Transverse colon (tissue), 4 donors: ENCODE data around the gene DMD. TPM values are rescaled to one million over a fixed set of nuclear protein-coding genes. Genes with fewer than 3 reads are reported as not detected.

Experiments
- DNase-seq: peaks from one replicate; pipeline ENCODE4 v3.0.0-alpha.2; 2019
- H3K27ac ChIP-seq, 4 donors: fragments of 200-600 bp; sonication (generic); 2 replicates each; pipeline ENCODE4 v1.5.1; 2016 to 2018; ENCODE audit warnings: inconsistent platforms in 4 of 4
- H3K27me3 ChIP-seq: fragments of 200-600 bp; sonication (generic); 2 replicates; pipeline ENCODE4 v1.5.1; 2017; ENCODE audit warnings: inconsistent platforms
- H3K36me3 ChIP-seq, 4 donors: fragments of 200-600 bp; sonication (generic); 2 replicates each; pipeline ENCODE4 v1.5.1; 2017 to 2019; ENCODE audit warnings: inconsistent platforms in 4 of 4
- H3K4me1 ChIP-seq, 4 donors: fragments of 200-600 bp; sonication (generic); 2 replicates each; pipeline ENCODE4 v1.5.1; 2017 to 2020; ENCODE audit warnings: inconsistent platforms in 4 of 4
- H3K4me3 ChIP-seq, 4 donors: fragments of 200-600 bp; sonication (generic); 1 replicate in 1 of 4; 2 replicates in 3 of 4; pipeline versions ENCODE4 v1.5.1 to v1.6.1; 2017 to 2019; ENCODE audit warnings: inconsistent platforms in 4 of 4
- H3K9me3 ChIP-seq, 2 donors: fragments of 200-600 bp; sonication (generic); 2 replicates each; pipeline ENCODE4 v1.5.1; 2017 to 2019; ENCODE audit warnings: inconsistent platforms in 2 of 2
- CTCF ChIP-seq, 5 experiments: fragments of 200-600 bp in 3 of 5; fragments of 450-650 bp in 2 of 5; sonication (generic) in 3 of 5; IDR thresholded peaks; 1 replicate in 2 of 5; 2 replicates in 3 of 5; pipeline ENCODE4 v1.5.1; 2016 to 2017; ENCODE audit warnings: antibody characterized with exemption in 5 of 5, inconsistent platforms in 3 of 5, mild to moderate bottlenecking in 2 of 5, moderate library complexity in 1 of 5
- EP300 ChIP-seq: sonication (generic); formaldehyde crosslinking; IDR thresholded peaks from one replicate; pipeline ENCODE4 v1.6.1; 2017; ENCODE audit warnings: antibody characterized with exemption, low read depth
- POLR2A ChIP-seq: fragments of 450-650 bp; IDR thresholded peaks from one replicate; pipeline ENCODE4 v1.6.1; 2016; ENCODE audit warnings: antibody characterized with exemption, mild to moderate bottlenecking, moderate library complexity
- POLR2AphosphoS5 ChIP-seq, 3 donors: sonication (generic); formaldehyde crosslinking; IDR thresholded peaks; one replicate each; pipeline ENCODE4 v1.6.1; 2016; ENCODE audit warnings: antibody characterized with exemption in 3 of 3
- WGBS, 2 donors: methylation state at CpG; one replicate each; pipeline ENCODE4 v1.1.5; 2018; ENCODE audit warnings: low coverage in 1 of 2; 5-methylcytosine and 5-hydroxymethylcytosine counted together
- in situ Hi-C, 4 donors: fragments of 200-750 bp; cut with MboI; loops; one replicate each; pipeline versions ENCODE4 v1.15.0 to v1.15.1; 2017; ENCODE audit warnings: low sequenced_read_pairs in 3 of 4, low pct_ligation_motif_present in 1 of 4, low pct_unique_long_range_greater_than_20kb in 1 of 4
- intact Hi-C: fragments of 100-400 bp; cut with DNase I; formaldehyde crosslinking; loops from one replicate; pipeline ENCODE4 v1.15.1; 2023; ENCODE audit warnings: low total_unique reads
- total RNA-seq, 4 donors: library from RNA; depleted of rRNA; stranded (reverse); fragments of >200 nt; gene quantifications; one replicate each; pipeline ENCODE4 v1.1.0, GENCODE V29; 2016

The DMD gene
- total RNA-seq, 4 donors from 2014 or later, result 20.9 to 44.6 (median 32.5) TPM

- Histone ChIP-seq H3K4me1 (no peaks in the 10 kb centered on the region), H3K36me3 (no peaks in the 10 kb centered on the region), H3K4me3 (no peak overlapping the region), H3K9me3 (no peaks in the 10 kb centered on the region), H3K27ac (no peak overlapping the region), H3K27me3 (no peaks in the 10 kb centered on the region)
- intact Hi-C loops, result no loop called here
- DNase-seq, result no peak
- in situ Hi-C loops, result loop anchor here in 3 of 4 donors (25.0 kb wide), 3 partner anchors 101 to 624 kb away; no protein-coding TSS in a partner anchor
- WGBS, 2 donors, result 54% methylated on average over 2 of the region's 2 CpGs; no CpG with 5 or more reads in 1 of the 2 donors
- no peak for TF ChIP-seq EP300
Measured at GRCh38 chrX:31661280-31661810, 1550.0 kb downstream of the DMD start.

GRCh38 chrX:31658360-31658759 lies 1553.0 kb downstream of the DMD start:
- in situ Hi-C loops (loop anchor here (10.0 to 25.0 kb wide), 5 partner anchors 104 to 624 kb away; no protein-coding TSS in a partner anchor), intact Hi-C loops (no loop called here)
- Histone ChIP-seq H3K27me3 (no peaks in the 10 kb centered on the region), H3K4me3 (no peak overlapping the region), H3K4me1 (no peaks in the 10 kb centered on the region), H3K36me3 (no peaks in the 10 kb centered on the region), H3K9me3 (no peaks in the 10 kb centered on the region), H3K27ac (no peak overlapping the region)
- no peak for TF ChIP-seq EP300
- no peak for TF ChIP-seq POLR2A
- no peak for TF ChIP-seq POLR2AphosphoS5 (IDR thresholded peaks at IDR 0.05)
- peak; percentile 26 to 43 (median 36) for TF ChIP-seq CTCF (IDR thresholded peaks at IDR 0.05)
- no peak for DNase-seq
- 5 to 19% methylated on average over 4 of the region's 4 CpGs for WGBS, 2 donors

GRCh38 chrX:31656013-31656412 lies 1555.3 kb downstream of the DMD start:
- no peaks in the 10 kb centered on the region for H3K4me1 ChIP-seq
- TF ChIP-seq POLR2A (no peak), CTCF (IDR thresholded peaks at IDR 0.05) (no peak), POLR2AphosphoS5 (IDR thresholded peaks at IDR 0.05) (no peak), EP300 (no peak)
- no peak overlapping the region for H3K27ac ChIP-seq
- in situ Hi-C loops, result loop anchor here (10.0 to 25.0 kb wide), 5 partner anchors 106 to 621 kb away; no protein-coding TSS in a partner anchor
- intact Hi-C loops, result loop anchor here (2.0 kb wide), 1 partner anchor 51 kb away; no protein-coding TSS in a partner anchor
- H3K36me3 ChIP-seq, result no peaks in the 10 kb centered on the region
- no peaks in the 10 kb centered on the region for H3K27me3 ChIP-seq
- no peaks in the 10 kb centered on the region for H3K9me3 ChIP-seq
- no peak overlapping the region for H3K4me3 ChIP-seq
- DNase-seq, result no peak

- no peaks in the 10 kb centered on the region for H3K4me1 ChIP-seq
- no peaks in the 10 kb centered on the region for H3K36me3 ChIP-seq
- no peaks in the 10 kb centered on the region for H3K9me3 ChIP-seq
- intact Hi-C loops (no loop called here), in situ Hi-C loops (loop anchor here (10.0 to 25.0 kb wide), 5 partner anchors 109 to 619 kb away; no protein-coding TSS in a partner anchor)
- TF ChIP-seq EP300, result no peak
- no peak for TF ChIP-seq POLR2A
- no peak for TF ChIP-seq CTCF (IDR thresholded peaks at IDR 0.05)
- TF ChIP-seq POLR2AphosphoS5 (IDR thresholded peaks at IDR 0.05), result no peak
- DNase-seq, result no peak
- H3K27me3 ChIP-seq, result no peaks in the 10 kb centered on the region
- no peak overlapping the region for H3K27ac ChIP-seq
- no peak overlapping the region for H3K4me3 ChIP-seq
Measured at GRCh38 chrX:31653422-31653821, 1557.9 kb downstream of the DMD start.

- intact Hi-C loops, result no loop called here
- WGBS, 2 donors, result 50 to 60% methylated on average over 1 of the region's 1 CpG
- in situ Hi-C loops, result loop anchor here (10.0 to 25.0 kb wide), 5 partner anchors 110 to 618 kb away; no protein-coding TSS in a partner anchor
Measured at GRCh38 chrX:31652650-31653049, 1558.7 kb downstream of the DMD start.

More at GRCh38 chrX:31652650-31653049, 1558.7 kb downstream of the DMD start:
- Histone ChIP-seq H3K4me3 (no peak overlapping the region), H3K36me3 (no peaks in the 10 kb centered on the region), H3K27me3 (no peaks in the 10 kb centered on the region), H3K27ac (no peak overlapping the region), H3K4me1 (no peaks in the 10 kb centered on the region), H3K9me3 (no peaks in the 10 kb centered on the region)
- no peak for DNase-seq
- no peak for TF ChIP-seq POLR2AphosphoS5 (IDR thresholded peaks at IDR 0.05)
- TF ChIP-seq EP300, result no peak
- no peak for TF ChIP-seq POLR2A
- TF ChIP-seq CTCF (IDR thresholded peaks at IDR 0.05), result no peak
